Liver (tissue), 9 donors: ENCODE measurements around the gene C1QTNF12. TPM values are rescaled to one million over a fixed set of nuclear protein-coding genes. Genes with fewer than 3 reads are reported as not detected.

Experiments
- DNase-seq: peaks from one replicate; pipeline ENCODE4 v3.0.0-alpha.2; 2017; ENCODE audit warnings: low spot score
- H3K27ac ChIP-seq, 2 donors: one replicate each; pipeline ENCODE4 v1.7.0; 2013; ENCODE audit warnings: inconsistent platforms in 2 of 2, low read length in 2 of 2, control low read depth in 1 of 2, low read depth in 1 of 2, mild to moderate bottlenecking in 1 of 2
- H3K27me3 ChIP-seq, 4 donors: one replicate each; pipeline versions ENCODE4 v1.6.1 to v1.7.0; 2013; ENCODE audit warnings: low read length in 3 of 4, inconsistent platforms in 1 of 4, mild to moderate bottlenecking in 1 of 4, moderate library complexity in 1 of 4; ENCODE audit not compliant: control insufficient read depth in 4 of 4, insufficient read depth in 4 of 4
- H3K36me3 ChIP-seq, 4 donors: one replicate each; pipeline versions ENCODE4 v1.6.1 to v1.7.0; 2013; ENCODE audit warnings: low read length in 3 of 4, mild to moderate bottlenecking in 3 of 4, low read depth in 1 of 4, moderate library complexity in 1 of 4; ENCODE audit not compliant: control insufficient read depth in 4 of 4, insufficient read depth in 3 of 4
- H3K4me1 ChIP-seq, 4 donors: one replicate each; pipeline versions ENCODE4 v1.6.1 to v1.7.0; 2013; ENCODE audit warnings: low read length in 3 of 4, mild to moderate bottlenecking in 3 of 4, moderate library complexity in 1 of 4; ENCODE audit not compliant: control insufficient read depth in 4 of 4, insufficient read depth in 4 of 4
- H3K4me3 ChIP-seq, 3 donors: one replicate each; pipeline versions ENCODE4 v1.6.1 to v1.7.0; 2013; ENCODE audit warnings: low read length in 3 of 3, control low read depth in 1 of 3, low read depth in 1 of 3, mild to moderate bottlenecking in 1 of 3
- H3K9ac ChIP-seq, 2 donors: one replicate each; pipeline ENCODE4 v1.7.0; 2013; ENCODE audit warnings: low read length in 2 of 2, mild to moderate bottlenecking in 2 of 2, moderate library complexity in 2 of 2, control low read depth in 1 of 2, low read depth in 1 of 2
- H3K9me3 ChIP-seq, 4 donors: one replicate each; pipeline versions ENCODE4 v1.6.1 to v1.7.0; 2013; ENCODE audit warnings: low read length in 3 of 4; ENCODE audit not compliant: control insufficient read depth in 4 of 4
- ATF3 ChIP-seq: IDR thresholded peaks from 2 replicates; pipeline ENCODE4 v1.6.1; 2016; ENCODE audit warnings: antibody characterized with exemption
- CTCF ChIP-seq: fragments of 150-350 bp; IDR thresholded peaks from 2 replicates; pipeline ENCODE4 v1.5.1; 2017; ENCODE audit warnings: improper control_type of control experiment, low read depth, low read length; ENCODE audit not compliant: missing input control
- EGR1 ChIP-seq, 2 donors: IDR thresholded peaks; 2 replicates each; pipeline ENCODE4 v1.6.1; 2016 to 2018; ENCODE audit warnings: antibody characterized with exemption in 2 of 2, low read depth in 2 of 2
- FOXA1 ChIP-seq: IDR thresholded peaks from 2 replicates; pipeline ENCODE4 v1.6.1; 2016; ENCODE audit warnings: antibody characterized with exemption
- FOXA2 ChIP-seq: IDR thresholded peaks from 2 replicates; pipeline ENCODE4 v1.6.1; 2016; ENCODE audit warnings: antibody characterized with exemption
- GABPA ChIP-seq, 2 donors: IDR thresholded peaks in 1 of 2; conservative IDR thresholded peaks in 1 of 2; 2 replicates each; pipeline ENCODE4 v1.6.1; 2016; ENCODE audit warnings: antibody characterized with exemption in 2 of 2, mild to moderate bottlenecking in 1 of 2, moderate library complexity in 1 of 2
- HNF4A ChIP-seq, 2 donors: conservative IDR thresholded peaks; 2 replicates each; pipeline ENCODE4 v1.6.1; 2016; ENCODE audit warnings: antibody characterized with exemption in 2 of 2, mild to moderate bottlenecking in 2 of 2
- HNF4G ChIP-seq: IDR thresholded peaks from 2 replicates; pipeline ENCODE4 v1.6.1; 2016; ENCODE audit warnings: antibody characterized with exemption
- MAX ChIP-seq: IDR thresholded peaks from 2 replicates; pipeline ENCODE4 v1.6.1; 2016; ENCODE audit warnings: antibody characterized with exemption
- RXRA ChIP-seq, 2 donors: IDR thresholded peaks; 2 replicates each; pipeline ENCODE4 v1.6.1; 2017 to 2018; ENCODE audit warnings: antibody characterized with exemption in 2 of 2, mild to moderate bottlenecking in 1 of 2
- SP1 ChIP-seq: IDR thresholded peaks from 2 replicates; pipeline ENCODE4 v1.6.1; 2018; ENCODE audit warnings: antibody characterized with exemption, mild to moderate bottlenecking
- TAF1 ChIP-seq: conservative IDR thresholded peaks from 2 replicates; pipeline ENCODE4 v1.6.1; 2016; ENCODE audit warnings: antibody characterized with exemption, mild to moderate bottlenecking
- YY1 ChIP-seq: IDR thresholded peaks from 2 replicates; pipeline ENCODE4 v1.6.1; 2016; ENCODE audit warnings: antibody characterized with exemption, mild to moderate bottlenecking
- WGBS: extraction: QIAGEN DNeasy Blood & Tissue Kit; methylation state at CpG from one replicate; pipeline ENCODE4 v1.1.7; 2013; 5-methylcytosine and 5-hydroxymethylcytosine counted together
- polyA plus RNA-seq, 2 donors: library from polyadenylated mRNA; stranded (reverse) in 1 of 2; unstranded in 1 of 2; fragments of 200-250 nt in 1 of 2; fragments of >200 nt in 1 of 2; fragmentation: Nextera tagmentation in 1 of 2; extraction: Ambion mirVana in 1 of 2; gene quantifications; one replicate each; pipeline versions ENCODE4 v1.2.1 to v1.2.3, GENCODE V29; 2013 to 2015
- total RNA-seq, 2 donors: library from RNA; depleted of rRNA; stranded (reverse); fragments of >200 nt; gene quantifications; one replicate each; pipeline ENCODE4 v1.2.3, GENCODE V29; 2014
- TF ChIP-seq, protein P1 (sequence below): IDR thresholded peaks from 2 replicates; pipeline ENCODE4 v1.6.1; 2016; ENCODE audit warnings: antibody characterized with exemption, mild to moderate bottlenecking
- donor health status: healthy.
- donor health status: healthy.
- donor health status: healthy.
- donor health status: healthy.
- donor health status: healthy.

Gene C1QTNF12
- total and polyA plus RNA-seq, 4 donors: 0.39 to 0.40 TPM; not detected in 2

DNA sequence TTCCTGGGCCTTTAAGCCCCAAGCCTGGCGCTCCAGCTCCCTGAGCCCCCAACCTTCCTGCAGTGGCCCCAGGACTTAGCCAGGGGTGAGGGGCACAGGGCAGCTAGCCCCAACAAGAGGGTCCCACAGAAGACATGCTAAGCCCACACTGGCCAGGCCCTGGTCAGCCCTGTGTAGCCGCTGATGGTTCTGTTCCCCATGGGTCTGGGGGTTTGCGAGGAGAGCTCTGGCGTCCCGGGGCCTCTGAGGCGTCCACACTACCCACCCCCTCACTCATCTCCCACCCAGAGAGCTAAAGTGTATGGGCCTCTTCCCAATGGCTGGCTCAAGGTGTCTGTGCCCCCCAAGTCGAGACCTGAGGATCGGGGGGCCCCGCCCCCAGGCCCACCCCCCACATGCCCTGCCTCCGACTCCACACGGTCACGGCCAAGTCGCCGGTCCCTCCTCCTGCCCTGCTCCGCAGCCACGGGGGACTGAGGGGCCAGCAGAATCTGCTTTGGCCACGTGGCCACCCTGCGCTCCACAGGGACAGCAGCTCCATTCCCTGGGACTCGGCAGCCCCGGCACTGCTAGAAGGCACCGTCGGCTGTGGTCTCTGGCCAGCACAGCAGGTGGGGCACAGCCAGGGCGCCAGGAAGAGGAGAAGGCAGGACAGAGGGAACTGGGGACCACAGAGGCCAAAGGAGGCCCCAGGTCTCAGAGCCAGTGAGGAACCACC is 47.9 kb downstream of the C1QTNF12 start:
- WGBS: 80% methylated on average over 23 of the region's 23 CpGs
- TF ChIP-seq CTCF (no peak), ATF3 (no peak), GABPA (IDR thresholded peaks at IDR 0.05 in 1 of 2, conservative IDR thresholded peaks at IDR 0.05 in 1 of 2) (no peak), HNF4A (conservative IDR thresholded peaks at IDR 0.05) (no peak), SP1 (no peak), TAF1 (no peak), EGR1 (IDR thresholded peaks at IDR 0.05; ENCODE audit: low read depth in 2 of 2) (no peak)

DNA sequence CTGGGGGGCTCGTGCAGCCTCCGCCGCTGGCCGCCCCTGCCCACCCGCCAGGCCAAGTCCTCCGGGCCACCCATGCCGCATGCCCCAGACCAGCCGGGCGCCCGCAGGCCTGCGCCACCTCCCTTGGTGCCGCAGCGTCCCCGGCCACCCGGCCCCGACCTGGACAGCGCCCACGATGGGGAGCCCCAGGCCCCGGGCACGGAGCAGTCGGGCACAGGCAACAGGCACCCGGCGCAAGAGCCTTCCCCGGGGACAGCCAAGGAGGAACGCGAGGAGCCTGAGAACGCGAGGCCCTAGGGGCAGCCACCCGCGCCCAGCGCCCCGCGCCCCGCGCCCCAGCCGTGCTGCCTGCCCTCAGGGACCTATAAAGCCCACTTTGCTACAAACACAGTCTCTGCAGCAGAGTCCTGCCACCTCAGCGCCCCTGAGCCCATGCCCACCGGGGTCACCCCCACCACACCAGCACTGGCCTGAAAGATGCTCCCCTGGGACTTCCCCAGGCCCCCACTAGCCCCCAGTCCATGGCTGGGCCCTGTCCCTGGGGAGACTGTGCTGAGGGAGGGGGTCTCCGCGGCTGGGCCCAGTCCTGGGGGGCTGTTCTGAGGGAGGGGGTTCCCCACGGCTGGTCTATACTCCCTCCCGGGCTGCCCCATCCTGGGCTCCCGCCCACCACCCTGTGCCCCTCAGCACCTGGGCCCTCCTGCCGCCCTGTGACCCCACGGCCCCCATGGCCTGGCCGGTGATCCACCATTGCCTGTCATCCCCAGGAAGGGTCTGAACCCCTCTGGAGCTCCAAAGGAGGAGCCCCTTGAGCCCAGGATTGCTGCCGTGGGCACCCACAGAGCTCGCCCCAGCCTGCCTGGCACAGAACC is 48.7 kb downstream of the C1QTNF12 start:
- Histone ChIP-seq H3K9me3 (no peaks in the 10 kb centered on the region), H3K9ac (no peak overlapping the region), H3K36me3 (no peaks in the 10 kb centered on the region), H3K27ac (no peak overlapping the region), H3K4me1 (peaks cover 0 to 9% (median 0%) of the 10 kb centered on the region in 4 donors), H3K27me3 (no peaks in the 10 kb centered on the region), H3K4me3 (no peak overlapping the region)
- no peak for TF ChIP-seq EGR1 (IDR thresholded peaks at IDR 0.05; ENCODE audit: low read depth in 2 of 2)
- TF ChIP-seq RXRA (IDR thresholded peaks at IDR 0.05): no peak
- TF ChIP-seq ATF3: no peak
- TF ChIP-seq MAX: no peak
- no peak for TF ChIP-seq GABPA (IDR thresholded peaks at IDR 0.05 in 1 of 2, conservative IDR thresholded peaks at IDR 0.05 in 1 of 2)
- TF ChIP-seq TAF1: no peak
- no peak for TF ChIP-seq HNF4A (conservative IDR thresholded peaks at IDR 0.05)
- TF ChIP-seq SP1: no peak
- TF ChIP-seq FOXA2: no peak
- no peak for TF ChIP-seq YY1
- TF ChIP-seq FOXA1: no peak
- TF ChIP-seq, protein P1, sequence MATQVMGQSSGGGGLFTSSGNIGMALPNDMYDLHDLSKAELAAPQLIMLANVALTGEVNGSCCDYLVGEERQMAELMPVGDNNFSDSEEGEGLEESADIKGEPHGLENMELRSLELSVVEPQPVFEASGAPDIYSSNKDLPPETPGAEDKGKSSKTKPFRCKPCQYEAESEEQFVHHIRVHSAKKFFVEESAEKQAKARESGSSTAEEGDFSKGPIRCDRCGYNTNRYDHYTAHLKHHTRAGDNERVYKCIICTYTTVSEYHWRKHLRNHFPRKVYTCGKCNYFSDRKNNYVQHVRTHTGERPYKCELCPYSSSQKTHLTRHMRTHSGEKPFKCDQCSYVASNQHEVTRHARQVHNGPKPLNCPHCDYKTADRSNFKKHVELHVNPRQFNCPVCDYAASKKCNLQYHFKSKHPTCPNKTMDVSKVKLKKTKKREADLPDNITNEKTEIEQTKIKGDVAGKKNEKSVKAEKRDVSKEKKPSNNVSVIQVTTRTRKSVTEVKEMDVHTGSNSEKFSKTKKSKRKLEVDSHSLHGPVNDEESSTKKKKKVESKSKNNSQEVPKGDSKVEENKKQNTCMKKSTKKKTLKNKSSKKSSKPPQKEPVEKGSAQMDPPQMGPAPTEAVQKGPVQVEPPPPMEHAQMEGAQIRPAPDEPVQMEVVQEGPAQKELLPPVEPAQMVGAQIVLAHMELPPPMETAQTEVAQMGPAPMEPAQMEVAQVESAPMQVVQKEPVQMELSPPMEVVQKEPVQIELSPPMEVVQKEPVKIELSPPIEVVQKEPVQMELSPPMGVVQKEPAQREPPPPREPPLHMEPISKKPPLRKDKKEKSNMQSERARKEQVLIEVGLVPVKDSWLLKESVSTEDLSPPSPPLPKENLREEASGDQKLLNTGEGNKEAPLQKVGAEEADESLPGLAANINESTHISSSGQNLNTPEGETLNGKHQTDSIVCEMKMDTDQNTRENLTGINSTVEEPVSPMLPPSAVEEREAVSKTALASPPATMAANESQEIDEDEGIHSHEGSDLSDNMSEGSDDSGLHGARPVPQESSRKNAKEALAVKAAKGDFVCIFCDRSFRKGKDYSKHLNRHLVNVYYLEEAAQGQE: no peak
- no peak for TF ChIP-seq HNF4G
- no peak for DNase-seq
- 95% methylated on average over 48 of the region's 48 CpGs for whole genome bisulfite sequencing

More for the DNA sequence above, 47.9 kb downstream of the C1QTNF12 start:
- no peak overlapping the region for H3K4me3 ChIP-seq
- no peaks in the 10 kb centered on the region for H3K9me3 ChIP-seq
- no peak overlapping the region for H3K27ac ChIP-seq
- H3K36me3 ChIP-seq: no peaks in the 10 kb centered on the region
- H3K27me3 ChIP-seq: no peaks in the 10 kb centered on the region
- no peak overlapping the region for H3K9ac ChIP-seq
- no peak for DNase-seq
- peaks cover 0 to 9% (median 0%) of the 10 kb centered on the region in 4 donors for H3K4me1 ChIP-seq
